ENCODE measurements around the gene REEP1. TPM values are rescaled to one million over a fixed set of nuclear protein-coding genes. Genes with fewer than 3 reads are reported as not detected.
"Not testable (repeated sequence)": the region's sequence is repeated elsewhere in the genome, so short reads cannot be mapped to it uniquely, and the experiment has no call there.

Gene REEP1
- total RNA-seq, 1 experiment from 2014 or later: not detected

- no peak for DNase-seq (ENCODE audit: extremely low read depth, low read depth)
Observed at GRCh38 chr2:86249579-86250391, 87.6 kb downstream of the REEP1 start.

- DNase-seq (ENCODE audit: extremely low read depth, low read depth): no peak
Observed at GRCh38 chr2:86249176-86249575, 88.2 kb downstream of the REEP1 start.

- not testable (repeated sequence) for DNase-seq (ENCODE audit: extremely low read depth, low read depth)
Observed at GRCh38 chr2:86245222-86245621, 92.2 kb downstream of the REEP1 start.

- not testable (repeated sequence) for DNase-seq (ENCODE audit: extremely low read depth, low read depth)
Observed at GRCh38 chr2:86244781-86245180, 92.6 kb downstream of the REEP1 start.

- DNase-seq (ENCODE audit: extremely low read depth, low read depth): no peak
Observed at GRCh38 chr2:86243950-86244733, 93.3 kb downstream of the REEP1 start.

GRCh38 chr2:86243272-86243671 lies 94.2 kb downstream of the REEP1 start:
- no peak for DNase-seq (ENCODE audit: extremely low read depth, low read depth)

GRCh38 chr2:86241611-86242010 lies 95.8 kb downstream of the REEP1 start:
- DNase-seq (ENCODE audit: extremely low read depth, low read depth): no peak

- DNase-seq (ENCODE audit: extremely low read depth, low read depth): no peak
Observed at GRCh38 chr2:86240251-86240650, 97.2 kb downstream of the REEP1 start.

- no peak for DNase-seq (ENCODE audit: extremely low read depth, low read depth)
Observed at GRCh38 chr2:86239745-86240144, 97.7 kb downstream of the REEP1 start.

- no peak for DNase-seq (ENCODE audit: extremely low read depth, low read depth)
Observed at GRCh38 chr2:86239326-86239725, 98.1 kb downstream of the REEP1 start.

- DNase-seq (ENCODE audit: extremely low read depth, low read depth): no peak
Observed at GRCh38 chr2:86238354-86238753, 99.1 kb downstream of the REEP1 start.

- no peak for DNase-seq (ENCODE audit: extremely low read depth, low read depth)
Observed at GRCh38 chr2:86237172-86237571, 100.3 kb downstream of the REEP1 start.

- no peak for DNase-seq (ENCODE audit: extremely low read depth, low read depth)
Observed at GRCh38 chr2:86235196-86235980, 102.0 kb downstream of the REEP1 start.

- no peak for DNase-seq (ENCODE audit: extremely low read depth, low read depth)
Observed at GRCh38 chr2:86234563-86235131, 102.8 kb downstream of the REEP1 start.

GRCh38 chr2:86233436-86233835 lies 104.0 kb downstream of the REEP1 start:
- no peak for DNase-seq (ENCODE audit: extremely low read depth, low read depth)

GRCh38 chr2:86232910-86233309 lies 104.5 kb downstream of the REEP1 start:
- DNase-seq (ENCODE audit: extremely low read depth, low read depth): no peak

GRCh38 chr2:86232373-86232784 lies 105.0 kb downstream of the REEP1 start:
- DNase-seq (ENCODE audit: extremely low read depth, low read depth): no peak

GRCh38 chr2:86231680-86232372 lies 105.6 kb downstream of the REEP1 start:
- DNase-seq (ENCODE audit: extremely low read depth, low read depth): no peak

GRCh38 chr2:86230961-86231360 lies 106.5 kb downstream of the REEP1 start:
- DNase-seq (ENCODE audit: extremely low read depth, low read depth): no peak

GRCh38 chr2:86229221-86229620 lies 108.2 kb downstream of the REEP1 start:
- no peak for DNase-seq (ENCODE audit: extremely low read depth, low read depth)
